Measurements from ENCODE around the gene AADACL4. TPM values are rescaled to one million over a fixed set of nuclear protein-coding genes. Genes with fewer than 3 reads are reported as not detected.

AADACL4 gene
- total and polyA plus RNA-seq, 9 of the 15 experiments (the other 6 are each of a cell fraction or from before 2014, with no cell fraction given) = not detected

- TF ChIP-seq PBX2 (CRISPR knock-in tag; IDR thresholded peaks at IDR 0.05; ENCODE audit: low read depth) = no peak
- TF ChIP-seq PBX2 (tag; conservative IDR thresholded peaks at IDR 0.05; ENCODE audit: low read depth) = no peak
- TF ChIP-seq TFE3 (CRISPR knock-in tag; IDR thresholded peaks at IDR 0.05) = no peak
- no peak for TF ChIP-seq TFAM (CRISPR knock-in tag; conservative IDR thresholded peaks at IDR 0.05)
- no peak for TF ChIP-seq SIRT6 (IDR thresholded peaks at IDR 0.05; ENCODE audit: low read depth, low read length)
- TF ChIP-seq RAD21 (CRISPR knock-in tag; conservative IDR thresholded peaks at IDR 0.05 in 1 of 2, IDR thresholded peaks at IDR 0.05 in 1 of 2) = 0 out of 4 replicates have a peak, but pooled peaks of 1 of the 2 experiments have one; percentile 12
These were observed 29.3 kb upstream of the AADACL4 start (continued) for GRCh38 chr1:12614402-12615158.

Data from K562 (cell line).